ENCODE data around the gene NTRK1. TPM values are rescaled to one million over a fixed set of nuclear protein-coding genes. Genes with fewer than 3 reads are reported as not detected.

NTRK1 gene
- total RNA-seq, 6 donors from 2014 or later: 0.30 to 1.4 (median 1.2) TPM; not detected in 2

DNA sequence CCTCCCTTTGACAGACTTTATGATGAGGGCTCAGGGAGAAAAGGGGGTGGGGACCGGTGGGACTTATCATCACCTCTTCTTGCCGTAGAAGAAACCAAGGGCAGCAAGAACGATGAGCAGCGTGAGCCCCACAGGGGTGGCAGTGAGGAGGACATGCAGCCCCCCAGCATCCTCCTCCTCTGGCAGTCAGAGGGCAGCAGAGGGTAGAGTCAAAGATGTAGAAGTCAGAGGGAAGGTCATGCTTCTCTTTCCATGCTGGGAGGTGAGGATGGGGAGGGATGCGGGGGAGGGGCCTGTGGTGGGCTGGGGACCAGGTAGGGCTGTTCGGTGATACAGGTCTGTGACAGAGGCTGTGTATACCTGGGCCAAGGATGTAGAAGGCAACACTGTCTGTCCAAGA lies 16.6 kb upstream of the NTRK1 start:
- no peak overlapping the region for H3K27ac ChIP-seq
- WGBS, 2 donors: 41 to 45% methylated on average over 6 of the region's 6 CpGs
- DNase-seq: no peak

DNA sequence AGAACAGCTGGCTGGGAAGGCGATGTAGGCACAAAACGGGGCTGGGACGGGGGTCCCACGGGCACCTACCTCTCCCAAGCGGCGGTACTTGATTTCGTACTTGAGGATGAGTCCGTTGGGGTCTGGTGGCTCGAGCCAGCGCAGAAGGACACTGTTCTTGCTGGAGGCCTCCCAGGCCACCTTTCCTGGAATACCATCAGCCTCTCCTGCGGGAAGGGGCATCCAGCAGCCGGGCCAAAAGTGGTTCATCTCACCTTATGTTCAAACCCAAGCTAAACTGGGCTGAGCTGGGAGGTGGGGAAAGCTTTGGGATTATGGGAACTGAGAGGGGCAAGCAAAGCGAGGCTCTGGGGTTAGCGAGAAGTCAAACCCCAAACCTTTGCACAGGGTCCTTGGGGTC lies 16.0 kb upstream of the NTRK1 start:
- ATAC-seq (ENCODE audit: low FRiP score in 2 of 2) (no peak), DNase-seq (no peak)
- peaks cover 0 to 33% (median 14%) of the 10 kb centered on the region in 4 donors for H3K27me3 ChIP-seq
- WGBS, 2 donors: 31 to 35% methylated on average over 4 to 14 of the region's 14 CpGs
- H3K36me3 ChIP-seq: no peaks in the 10 kb centered on the region
- H3K4me1 ChIP-seq: peaks cover 7 to 21% (median 12%) of the 10 kb centered on the region in 4 donors
- no peaks in the 10 kb centered on the region for H3K9me3 ChIP-seq
- TF ChIP-seq POLR2AphosphoS5 (IDR thresholded peaks at IDR 0.05): no peak
- TF ChIP-seq EP300 (IDR thresholded peaks at IDR 0.05): no peak
- no peak for TF ChIP-seq POLR2A (IDR thresholded peaks at IDR 0.05)
- TF ChIP-seq, protein P1, sequence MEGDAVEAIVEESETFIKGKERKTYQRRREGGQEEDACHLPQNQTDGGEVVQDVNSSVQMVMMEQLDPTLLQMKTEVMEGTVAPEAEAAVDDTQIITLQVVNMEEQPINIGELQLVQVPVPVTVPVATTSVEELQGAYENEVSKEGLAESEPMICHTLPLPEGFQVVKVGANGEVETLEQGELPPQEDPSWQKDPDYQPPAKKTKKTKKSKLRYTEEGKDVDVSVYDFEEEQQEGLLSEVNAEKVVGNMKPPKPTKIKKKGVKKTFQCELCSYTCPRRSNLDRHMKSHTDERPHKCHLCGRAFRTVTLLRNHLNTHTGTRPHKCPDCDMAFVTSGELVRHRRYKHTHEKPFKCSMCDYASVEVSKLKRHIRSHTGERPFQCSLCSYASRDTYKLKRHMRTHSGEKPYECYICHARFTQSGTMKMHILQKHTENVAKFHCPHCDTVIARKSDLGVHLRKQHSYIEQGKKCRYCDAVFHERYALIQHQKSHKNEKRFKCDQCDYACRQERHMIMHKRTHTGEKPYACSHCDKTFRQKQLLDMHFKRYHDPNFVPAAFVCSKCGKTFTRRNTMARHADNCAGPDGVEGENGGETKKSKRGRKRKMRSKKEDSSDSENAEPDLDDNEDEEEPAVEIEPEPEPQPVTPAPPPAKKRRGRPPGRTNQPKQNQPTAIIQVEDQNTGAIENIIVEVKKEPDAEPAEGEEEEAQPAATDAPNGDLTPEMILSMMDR (IDR thresholded peaks at IDR 0.05): no peak
- no peak overlapping the region for H3K27ac ChIP-seq
- no peak overlapping the region for H3K4me3 ChIP-seq

More for the DNA sequence above, 16.6 kb upstream of the NTRK1 start:
- H3K36me3 ChIP-seq: no peaks in the 10 kb centered on the region
- ATAC-seq (ENCODE audit: low FRiP score in 2 of 2): no peak
- peaks cover 0 to 29% (median 12%) of the 10 kb centered on the region in 4 donors for H3K27me3 ChIP-seq
- peaks cover 7 to 20% (median 11%) of the 10 kb centered on the region in 4 donors for H3K4me1 ChIP-seq
- TF ChIP-seq POLR2A (IDR thresholded peaks at IDR 0.05): no peak
- no peak for TF ChIP-seq POLR2AphosphoS5 (IDR thresholded peaks at IDR 0.05)
- TF ChIP-seq EP300 (IDR thresholded peaks at IDR 0.05): no peak
- TF ChIP-seq, protein P1 (IDR thresholded peaks at IDR 0.05): no peak
- H3K9me3 ChIP-seq: no peaks in the 10 kb centered on the region
- H3K4me3 ChIP-seq: no peak overlapping the region

DNA sequence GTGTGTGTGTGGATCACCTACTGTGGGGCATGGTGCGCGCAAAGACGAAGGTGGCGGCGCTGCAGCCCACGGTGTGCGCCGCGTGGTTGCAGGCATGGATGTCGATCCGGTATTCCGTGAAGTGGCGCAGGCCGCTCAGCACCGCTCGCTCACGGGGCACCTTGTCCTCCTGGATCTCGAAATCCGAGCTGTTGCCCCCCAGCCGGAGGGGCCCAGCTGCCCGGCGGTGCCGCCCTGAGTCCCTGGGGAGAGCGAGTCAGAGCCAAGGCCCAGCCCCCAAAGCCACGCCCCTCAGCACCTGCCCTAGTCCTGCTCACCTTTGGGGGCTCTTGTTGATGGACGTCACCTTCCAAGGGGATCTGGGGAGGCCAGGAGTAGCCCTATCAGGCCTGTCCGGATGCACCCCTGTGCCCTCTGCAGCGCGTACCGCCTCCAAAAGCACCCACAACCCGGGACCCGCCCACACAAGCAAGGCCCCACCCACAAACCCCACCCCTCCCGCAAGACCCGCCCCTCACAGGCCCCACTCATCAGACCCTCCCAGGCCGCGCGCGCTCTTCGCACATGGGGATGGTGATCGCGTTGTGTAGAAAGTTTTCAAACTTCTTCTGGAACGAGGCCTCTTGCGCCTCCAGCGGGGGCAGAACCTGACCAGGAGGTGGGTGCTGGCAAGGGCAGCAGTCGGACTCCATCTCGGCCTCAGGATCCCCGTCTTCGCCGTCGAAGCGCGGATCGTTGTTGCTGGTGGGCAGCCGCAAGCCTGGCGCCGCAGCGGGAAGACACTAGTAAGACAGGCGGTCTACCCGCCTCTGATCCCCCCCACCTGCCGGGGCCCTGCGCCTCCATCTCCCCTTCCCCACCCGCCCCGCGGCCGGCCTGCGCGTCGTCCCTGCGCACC lies 15.4 kb upstream of the NTRK1 start:
- ATAC-seq (ENCODE audit: low FRiP score in 2 of 2) (no peak), DNase-seq (peak in 1 of 2 donors; percentile 84)
- 12% methylated on average over 50 of the region's 69 CpGs; no CpG with 5 or more reads in 1 of the 2 donors for WGBS, 2 donors
- no peaks in the 10 kb centered on the region for H3K9me3 ChIP-seq
- TF ChIP-seq POLR2A (IDR thresholded peaks at IDR 0.05) (no peak), EP300 (IDR thresholded peaks at IDR 0.05) (no peak)
- H3K4me3 ChIP-seq: peak overlapping the region in 1 of 4 donors; percentile 20
- H3K27me3 ChIP-seq: peaks cover 0 to 33% (median 14%) of the 10 kb centered on the region in 4 donors
- H3K4me1 ChIP-seq: peaks cover 7 to 21% (median 12%) of the 10 kb centered on the region in 4 donors
- H3K36me3 ChIP-seq: no peaks in the 10 kb centered on the region
- H3K27ac ChIP-seq: no peak overlapping the region

DNA sequence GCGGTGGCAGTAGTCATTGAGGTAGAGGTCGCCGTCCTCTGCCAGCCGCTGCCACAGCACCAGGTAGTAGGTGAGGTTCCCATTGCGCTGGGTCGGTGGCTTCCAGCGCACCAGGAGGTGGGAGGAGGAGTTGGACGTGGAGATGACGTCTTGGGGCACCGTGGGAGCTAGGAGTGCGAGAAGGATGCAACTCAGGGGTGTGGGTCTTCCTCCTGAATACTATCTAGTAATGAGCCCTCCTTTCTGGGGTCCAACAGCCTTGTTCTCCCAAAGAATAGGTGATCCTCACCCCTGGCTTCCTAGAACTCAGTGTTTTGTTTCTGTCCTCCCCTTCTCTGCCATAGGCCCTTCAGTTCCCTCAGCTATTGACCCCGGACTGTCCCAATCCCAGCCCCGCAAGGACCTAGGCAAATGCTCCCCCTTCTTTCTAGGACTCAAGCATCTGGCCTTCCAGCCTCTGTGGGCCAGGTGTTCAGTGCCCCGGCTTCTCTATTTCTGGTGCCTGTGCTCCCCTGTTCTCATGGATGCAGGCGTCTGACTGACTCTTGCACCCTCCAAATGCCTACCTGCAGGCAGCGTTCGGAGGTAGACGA lies 14.6 kb upstream of the NTRK1 start:
- H3K27me3 ChIP-seq: peaks cover 0 to 33% (median 14%) of the 10 kb centered on the region in 4 donors
- no peak overlapping the region for H3K27ac ChIP-seq
- 49 to 51% methylated on average over 11 to 18 of the region's 18 CpGs for WGBS, 2 donors
- no peak overlapping the region for H3K4me3 ChIP-seq
- no peaks in the 10 kb centered on the region for H3K9me3 ChIP-seq
- ATAC-seq (ENCODE audit: low FRiP score in 2 of 2): no peak
- peaks cover 7 to 21% (median 12%) of the 10 kb centered on the region in 4 donors for H3K4me1 ChIP-seq
- no peaks in the 10 kb centered on the region for H3K36me3 ChIP-seq
- no peak for TF ChIP-seq EP300 (IDR thresholded peaks at IDR 0.05)
- TF ChIP-seq, protein P1 (IDR thresholded peaks at IDR 0.05): no peak
- TF ChIP-seq POLR2A (IDR thresholded peaks at IDR 0.05): no peak
- TF ChIP-seq POLR2AphosphoS5 (IDR thresholded peaks at IDR 0.05): no peak
- DNase-seq: no peak

DNA sequence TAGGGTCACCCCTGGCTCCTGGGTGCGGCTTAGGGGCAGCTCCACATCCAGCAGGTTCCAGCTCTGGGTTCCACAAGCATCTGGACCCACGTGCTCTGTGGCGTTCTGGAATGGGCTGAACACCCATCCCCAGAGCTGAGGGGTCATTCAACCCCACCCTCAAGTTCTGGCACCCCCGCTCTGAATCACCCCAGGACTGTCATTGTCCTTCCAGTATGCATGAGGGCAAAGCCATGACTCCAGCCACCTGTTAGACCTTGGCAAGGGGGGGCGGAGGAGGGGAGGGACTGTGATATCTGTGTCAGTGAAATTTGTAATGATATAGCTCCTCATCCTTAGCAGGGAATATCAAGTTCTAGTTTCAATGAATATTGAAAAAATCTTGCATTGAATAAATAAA lies 14.0 kb upstream of the NTRK1 start:
- no peak overlapping the region for H3K4me3 ChIP-seq
- no peak for DNase-seq
- peaks cover 7 to 21% (median 12%) of the 10 kb centered on the region in 4 donors for H3K4me1 ChIP-seq
- H3K9me3 ChIP-seq: no peaks in the 10 kb centered on the region
- H3K27me3 ChIP-seq: peaks cover 0 to 33% (median 14%) of the 10 kb centered on the region in 4 donors
- TF ChIP-seq, protein P1 (IDR thresholded peaks at IDR 0.05): no peak
- TF ChIP-seq POLR2A (IDR thresholded peaks at IDR 0.05): no peak
- no peak for TF ChIP-seq POLR2AphosphoS5 (IDR thresholded peaks at IDR 0.05)
- no peak for TF ChIP-seq EP300 (IDR thresholded peaks at IDR 0.05)
- no peaks in the 10 kb centered on the region for H3K36me3 ChIP-seq
- no peak overlapping the region for H3K27ac ChIP-seq
- WGBS, 2 donors: 83 to 100% methylated on average over 1 to 5 of the region's 5 CpGs
- no peak for ATAC-seq (ENCODE audit: low FRiP score in 2 of 2)

Measured in upper lobe of left lung (tissue), 6 donors.